ENCODE measurements around the gene RAB11FIP2.

DNA sequence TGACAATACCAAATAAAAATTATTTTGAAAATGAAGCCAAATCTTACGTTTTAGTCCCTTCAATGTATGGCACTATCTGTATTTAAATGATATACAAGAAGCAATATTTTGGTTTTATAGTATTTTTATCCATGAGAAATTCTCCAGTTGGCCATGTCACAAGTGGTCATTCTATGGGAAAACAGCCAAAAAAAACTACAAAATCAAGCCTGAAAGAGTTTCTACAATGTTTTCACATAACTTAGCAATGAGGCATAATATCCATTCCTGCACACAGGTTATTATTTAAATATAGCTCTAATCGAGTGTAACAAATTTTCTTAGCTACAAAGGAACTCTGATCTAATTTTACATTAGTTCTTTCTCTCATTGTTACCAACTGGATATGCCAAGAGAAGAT, 5.4 kb downstream of the RAB11FIP2 start:
- TF ChIP-seq, protein P1, sequence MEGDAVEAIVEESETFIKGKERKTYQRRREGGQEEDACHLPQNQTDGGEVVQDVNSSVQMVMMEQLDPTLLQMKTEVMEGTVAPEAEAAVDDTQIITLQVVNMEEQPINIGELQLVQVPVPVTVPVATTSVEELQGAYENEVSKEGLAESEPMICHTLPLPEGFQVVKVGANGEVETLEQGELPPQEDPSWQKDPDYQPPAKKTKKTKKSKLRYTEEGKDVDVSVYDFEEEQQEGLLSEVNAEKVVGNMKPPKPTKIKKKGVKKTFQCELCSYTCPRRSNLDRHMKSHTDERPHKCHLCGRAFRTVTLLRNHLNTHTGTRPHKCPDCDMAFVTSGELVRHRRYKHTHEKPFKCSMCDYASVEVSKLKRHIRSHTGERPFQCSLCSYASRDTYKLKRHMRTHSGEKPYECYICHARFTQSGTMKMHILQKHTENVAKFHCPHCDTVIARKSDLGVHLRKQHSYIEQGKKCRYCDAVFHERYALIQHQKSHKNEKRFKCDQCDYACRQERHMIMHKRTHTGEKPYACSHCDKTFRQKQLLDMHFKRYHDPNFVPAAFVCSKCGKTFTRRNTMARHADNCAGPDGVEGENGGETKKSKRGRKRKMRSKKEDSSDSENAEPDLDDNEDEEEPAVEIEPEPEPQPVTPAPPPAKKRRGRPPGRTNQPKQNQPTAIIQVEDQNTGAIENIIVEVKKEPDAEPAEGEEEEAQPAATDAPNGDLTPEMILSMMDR (conservative IDR thresholded peaks at IDR 0.05; ENCODE audit: low read depth, low read length), result no peak
- TF ChIP-seq EZH2 (IDR thresholded peaks at IDR 0.05; ENCODE audit: borderline replicate concordance, low read depth, low read length, poor library complexity, severe bottlenecking), result no peak

All from A673 (cell line).